Osteoblast (primary cell): ENCODE measurements around the gene APBB1. TPM values are rescaled to one million over a fixed set of nuclear protein-coding genes. Genes with fewer than 3 reads are reported as not detected.

ENCODE experiments used
- DNase-seq: peaks from one replicate; pipeline ENCODE4 v3.0.0; 2011; ENCODE audit warnings: low spot score, mixed read lengths; ENCODE audit not compliant: insufficient read length; ENCODE audit errors: missing footprints
- H2AFZ ChIP-seq: 2 replicates; pipeline ENCODE4 v1.6.0; 2011; ENCODE audit warnings: mild to moderate bottlenecking, low read length
- H3K27ac ChIP-seq: 2 replicates; pipeline ENCODE4 v1.5.1; 2011; ENCODE audit warnings: mild to moderate bottlenecking, low read depth, low read length, moderate library complexity
- H3K27me3 ChIP-seq: 2 replicates; pipeline ENCODE4 v1.6.0; 2012; ENCODE audit warnings: mild to moderate bottlenecking, control low read depth, inconsistent platforms, low read length, moderate library complexity; ENCODE audit not compliant: insufficient read depth
- H3K36me3 ChIP-seq: 2 replicates; pipeline ENCODE4 v1.5.1; 2011; ENCODE audit warnings: mild to moderate bottlenecking, low read length, control low read depth, moderate library complexity; ENCODE audit not compliant: insufficient read depth
- H3K4me1 ChIP-seq: 2 replicates; pipeline ENCODE4 v1.5.1; 2011; ENCODE audit warnings: mild to moderate bottlenecking, low read length, control low read depth, moderate library complexity; ENCODE audit not compliant: insufficient read depth
- H3K4me2 ChIP-seq: 2 replicates; pipeline ENCODE4 v1.6.0; 2011; ENCODE audit warnings: mild to moderate bottlenecking, low read length; ENCODE audit not compliant: insufficient read depth
- H3K4me3 ChIP-seq: fragments of 200-600 bp; sonication (generic); 3 replicates; pipeline ENCODE4 v1.5.1; 2012; ENCODE audit warnings: mild to moderate bottlenecking, low read length, inconsistent platforms; ENCODE audit not compliant: insufficient read depth
- H3K79me2 ChIP-seq: 2 replicates; pipeline ENCODE4 v1.6.0; 2012; ENCODE audit warnings: mild to moderate bottlenecking, low read length, control low read depth, inconsistent platforms; ENCODE audit not compliant: insufficient read depth
- H3K9me3 ChIP-seq: 2 replicates; pipeline ENCODE4 v1.5.1; 2011; ENCODE audit warnings: low read depth, low read length, control low read depth
- H4K20me1 ChIP-seq: 2 replicates; pipeline ENCODE4 v1.6.0; 2012; ENCODE audit warnings: mild to moderate bottlenecking, low read length, control low read depth; ENCODE audit not compliant: insufficient read depth
- total RNA-seq: library from RNA; depleted of rRNA; stranded (reverse); fragments of >200 nt; gene quantifications from 2 replicates; pipeline ENCODE4 v1.2.3, GENCODE V29; 2012
- TF ChIP-seq, protein P1 (sequence below): IDR thresholded peaks from 2 replicates; pipeline ENCODE4 v1.5.1; 2011; ENCODE audit warnings: mild to moderate bottlenecking, low read depth, low read length, moderate library complexity; ENCODE audit errors: extremely low read depth

Gene APBB1
- total RNA-seq, 1 donor, result 45.6 TPM

- Histone ChIP-seq H3K4me3 (no peak overlapping the region), H2AFZ (peak overlapping the region; percentile 39), H3K27me3 (no peaks in the 10 kb centered on the region), H3K36me3 (no peaks in the 10 kb centered on the region), H4K20me1 (no peaks in the 10 kb centered on the region), H3K9me3 (no peaks in the 10 kb centered on the region), H3K4me2 (peak overlapping the region; percentile 7), H3K4me1 (peaks cover 34% of the 10 kb centered on the region), H3K27ac (peak overlapping the region; percentile 53), H3K79me2 (no peaks in the 10 kb centered on the region)
- no peak for DNase-seq
- TF ChIP-seq, protein P1, sequence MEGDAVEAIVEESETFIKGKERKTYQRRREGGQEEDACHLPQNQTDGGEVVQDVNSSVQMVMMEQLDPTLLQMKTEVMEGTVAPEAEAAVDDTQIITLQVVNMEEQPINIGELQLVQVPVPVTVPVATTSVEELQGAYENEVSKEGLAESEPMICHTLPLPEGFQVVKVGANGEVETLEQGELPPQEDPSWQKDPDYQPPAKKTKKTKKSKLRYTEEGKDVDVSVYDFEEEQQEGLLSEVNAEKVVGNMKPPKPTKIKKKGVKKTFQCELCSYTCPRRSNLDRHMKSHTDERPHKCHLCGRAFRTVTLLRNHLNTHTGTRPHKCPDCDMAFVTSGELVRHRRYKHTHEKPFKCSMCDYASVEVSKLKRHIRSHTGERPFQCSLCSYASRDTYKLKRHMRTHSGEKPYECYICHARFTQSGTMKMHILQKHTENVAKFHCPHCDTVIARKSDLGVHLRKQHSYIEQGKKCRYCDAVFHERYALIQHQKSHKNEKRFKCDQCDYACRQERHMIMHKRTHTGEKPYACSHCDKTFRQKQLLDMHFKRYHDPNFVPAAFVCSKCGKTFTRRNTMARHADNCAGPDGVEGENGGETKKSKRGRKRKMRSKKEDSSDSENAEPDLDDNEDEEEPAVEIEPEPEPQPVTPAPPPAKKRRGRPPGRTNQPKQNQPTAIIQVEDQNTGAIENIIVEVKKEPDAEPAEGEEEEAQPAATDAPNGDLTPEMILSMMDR, result no peak
Measured at GRCh38 chr11:6354651-6355485, 64.0 kb downstream of the APBB1 start.

DNA sequence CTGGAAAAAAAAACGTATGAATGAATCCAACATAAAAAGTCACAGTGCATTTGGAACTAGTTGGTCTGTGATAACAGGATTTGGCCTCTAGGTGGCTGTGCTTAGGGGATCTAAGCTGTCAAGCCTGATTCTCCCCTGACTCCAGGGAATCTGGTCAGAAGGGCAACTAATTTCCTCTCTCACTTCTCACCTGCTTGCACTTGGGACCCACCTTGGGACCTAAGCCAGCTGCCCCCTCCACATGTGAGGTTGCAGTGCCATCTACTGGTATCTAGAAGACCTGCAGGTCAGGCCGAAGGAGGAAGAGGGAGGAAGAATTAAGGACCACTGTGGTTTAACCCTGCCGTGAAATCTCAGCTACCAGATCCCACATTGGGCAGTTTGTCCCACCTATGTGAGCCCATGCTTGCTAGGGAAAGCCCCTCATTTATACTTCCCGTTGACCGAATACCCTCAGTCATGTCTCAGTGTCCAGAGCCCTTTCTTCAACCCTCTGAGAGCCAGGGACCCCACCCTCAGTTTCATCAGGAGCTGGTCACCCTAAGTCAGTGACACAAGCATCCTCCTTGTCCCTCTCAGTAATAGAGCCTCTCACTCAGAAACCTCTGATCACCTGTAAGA, 65.4 kb downstream of the APBB1 start:
- H3K4me1 ChIP-seq, result peaks cover 33% of the 10 kb centered on the region
- H4K20me1 ChIP-seq, result no peaks in the 10 kb centered on the region
- no peaks in the 10 kb centered on the region for H3K36me3 ChIP-seq
- H3K4me2 ChIP-seq, result no peak overlapping the region
- H3K27ac ChIP-seq, result no peak overlapping the region
- peak; percentile 27 for DNase-seq
- H3K27me3 ChIP-seq, result no peaks in the 10 kb centered on the region
- H3K4me3 ChIP-seq, result no peak overlapping the region
- TF ChIP-seq, protein P1, result peak; percentile 98
- no peaks in the 10 kb centered on the region for H3K9me3 ChIP-seq
- H2AFZ ChIP-seq, result peak overlapping the region; percentile 38
- no peaks in the 10 kb centered on the region for H3K79me2 ChIP-seq

DNA sequence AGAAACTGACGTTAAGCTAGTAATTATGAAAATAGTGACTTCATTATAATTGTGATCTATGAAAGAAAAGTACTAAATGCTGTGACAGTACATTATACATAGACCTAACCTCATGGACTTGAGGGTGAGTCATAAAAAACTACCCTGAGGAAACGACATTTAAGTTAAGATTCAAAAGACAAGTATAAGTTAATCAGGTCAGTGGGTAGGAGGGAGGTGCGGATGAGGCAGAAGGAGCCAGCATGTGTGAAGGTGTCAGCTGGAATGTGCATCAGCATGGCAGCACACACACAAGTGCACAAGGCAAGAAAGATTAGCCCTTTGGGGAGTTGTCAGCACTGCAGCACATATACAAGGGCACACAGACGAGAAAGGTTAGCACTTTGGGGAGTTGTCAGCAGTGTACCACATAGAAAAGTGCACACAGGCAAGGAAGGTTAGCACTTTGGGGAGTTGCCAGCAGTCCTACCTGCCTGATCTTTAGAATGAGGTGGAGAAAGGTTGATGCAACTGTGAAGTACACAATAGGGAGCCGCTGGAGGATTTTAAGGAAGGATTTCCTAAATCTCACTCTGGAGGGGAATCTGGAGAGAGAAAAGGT, 67.0 kb downstream of the APBB1 start:
- no peaks in the 10 kb centered on the region for H3K79me2 ChIP-seq
- peaks cover 20% of the 10 kb centered on the region for H3K4me1 ChIP-seq
- DNase-seq, result no peak
- no peak overlapping the region for H3K27ac ChIP-seq
- H2AFZ ChIP-seq, result no peak overlapping the region
- no peaks in the 10 kb centered on the region for H4K20me1 ChIP-seq
- H3K4me2 ChIP-seq, result no peak overlapping the region
- no peak overlapping the region for H3K4me3 ChIP-seq
- H3K27me3 ChIP-seq, result no peaks in the 10 kb centered on the region
- TF ChIP-seq, protein P1, result no peak
- H3K36me3 ChIP-seq, result no peaks in the 10 kb centered on the region
- H3K9me3 ChIP-seq, result no peaks in the 10 kb centered on the region

GRCh38 chr11:6350486-6350885, 68.4 kb downstream of the APBB1 start:
- no peaks in the 10 kb centered on the region for H3K36me3 ChIP-seq
- peaks cover 12% of the 10 kb centered on the region for H3K4me1 ChIP-seq
- H4K20me1 ChIP-seq, result no peaks in the 10 kb centered on the region
- no peaks in the 10 kb centered on the region for H3K27me3 ChIP-seq
- H3K4me3 ChIP-seq, result no peak overlapping the region
- no peaks in the 10 kb centered on the region for H3K79me2 ChIP-seq
- no peak overlapping the region for H3K4me2 ChIP-seq
- DNase-seq, result no peak
- H3K9me3 ChIP-seq, result no peaks in the 10 kb centered on the region
- no peak overlapping the region for H2AFZ ChIP-seq
- TF ChIP-seq, protein P1, result no peak
- no peak overlapping the region for H3K27ac ChIP-seq
